SW 1271 (cell line): Measurements from ENCODE around the gene MTREX.

Experiments used
- DNase-seq, 2 experiments: peaks; one replicate each; lab custom pipeline; 2025; lab: John Stamatoyannopoulos, UW

The MTREX gene

GRCh38 chr5:55324815-55325418, 17.1 kb downstream of the MTREX start:
- DNase-seq = peak; percentile 4 to 70

GRCh38 chr5:55325621-55326020, 17.8 kb downstream of the MTREX start:
- DNase-seq = no peak

GRCh38 chr5:55327281-55327680, 19.5 kb downstream of the MTREX start:
- no peak for DNase-seq

- no peak for DNase-seq
Observed at GRCh38 chr5:55331321-55331720, 23.5 kb downstream of the MTREX start.

GRCh38 chr5:55333017-55333416, 25.2 kb downstream of the MTREX start:
- no peak for DNase-seq

- DNase-seq = no peak
Observed at GRCh38 chr5:55333811-55334210, 26.0 kb downstream of the MTREX start.

GRCh38 chr5:55338092-55338613, 30.4 kb downstream of the MTREX start:
- DNase-seq = no peak

- DNase-seq = no peak
Observed at GRCh38 chr5:55338810-55339243, 31.0 kb downstream of the MTREX start.

- no peak for DNase-seq
Observed at GRCh38 chr5:55343107-55343506, 35.3 kb downstream of the MTREX start.

GRCh38 chr5:55343609-55344008, 35.8 kb downstream of the MTREX start:
- no peak for DNase-seq

- DNase-seq = peak; percentile 6 to 36
Observed at GRCh38 chr5:55344392-55344992, 36.7 kb downstream of the MTREX start.

GRCh38 chr5:55345327-55345726, 37.5 kb downstream of the MTREX start:
- no peak for DNase-seq

GRCh38 chr5:55347786-55348185, 40.0 kb downstream of the MTREX start:
- no peak for DNase-seq

- DNase-seq = no peak
Observed at GRCh38 chr5:55350754-55351153, 43.0 kb downstream of the MTREX start.

GRCh38 chr5:55356896-55357295, 49.1 kb downstream of the MTREX start:
- no peak for DNase-seq

- DNase-seq = no peak
Observed at GRCh38 chr5:55360190-55360589, 52.4 kb downstream of the MTREX start.

- no peak for DNase-seq
Observed at GRCh38 chr5:55363856-55364255, 56.1 kb downstream of the MTREX start.

GRCh38 chr5:55364537-55365055, 56.8 kb downstream of the MTREX start:
- no peak for DNase-seq

- DNase-seq = no peak
Observed at GRCh38 chr5:55370291-55370925, 62.6 kb downstream of the MTREX start.

- no peak for DNase-seq
Observed at GRCh38 chr5:55371145-55371544, 63.4 kb downstream of the MTREX start.

- no peak for DNase-seq
Observed at GRCh38 chr5:55372130-55372925, 64.5 kb downstream of the MTREX start.

- no peak for DNase-seq
Observed at GRCh38 chr5:55377810-55378209, 70.0 kb downstream of the MTREX start.
